HG02610 (cell line): Measurements from ENCODE around the gene ITGAX.

Experiments used
- ATAC-seq: cut with Tn5 transposase; IDR thresholded peaks from one replicate; pipeline ENCODE4 v1.9.1; 2021; ENCODE audit warnings: mild to moderate bottlenecking, moderate library complexity; ENCODE audit not compliant: unreplicated experiment

Gene ITGAX

GRCh38 chr16:31371619-31372484, 16.9 kb downstream of the ITGAX start:
- ATAC-seq, result no peak

DNA sequence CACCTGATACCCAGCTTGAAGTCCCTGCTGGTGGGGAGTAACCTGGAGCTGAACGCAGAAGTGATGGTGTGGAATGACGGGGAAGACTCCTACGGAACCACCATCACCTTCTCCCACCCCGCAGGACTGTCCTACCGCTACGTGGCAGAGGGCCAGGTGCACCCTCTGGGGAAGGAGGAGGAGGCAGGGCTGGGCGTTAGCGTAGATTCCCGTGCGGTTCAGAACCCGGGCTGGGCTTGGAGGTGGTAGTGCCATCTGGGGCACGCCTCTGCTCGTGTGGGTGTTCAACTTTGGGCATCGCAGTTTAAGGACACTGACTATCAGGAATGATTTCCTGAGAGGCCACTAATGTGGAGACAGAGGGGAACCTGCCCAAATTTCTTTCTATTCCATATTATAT, 18.3 kb downstream of the ITGAX start:
- ATAC-seq, result no peak

DNA sequence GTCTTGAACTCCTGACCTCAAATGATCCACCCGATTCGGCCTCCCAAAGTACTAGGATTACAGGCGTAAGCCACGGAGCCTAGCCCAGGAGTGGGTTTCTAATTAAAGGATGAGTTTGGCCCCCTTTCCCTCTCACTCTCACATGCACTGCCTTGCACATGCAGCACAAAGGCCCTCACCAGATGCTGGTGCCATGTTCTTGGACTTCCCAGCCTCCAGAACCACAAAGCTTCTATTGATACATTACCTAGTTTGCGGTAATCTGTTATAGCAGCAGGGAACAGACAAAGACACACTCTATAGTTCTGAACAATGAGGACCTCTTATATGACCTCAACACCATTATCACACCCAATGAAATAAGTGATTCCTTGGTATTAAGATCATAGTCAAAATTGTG, 20.3 kb downstream of the ITGAX start:
- ATAC-seq, result no peak

- ATAC-seq, result no peak
Measured at GRCh38 chr16:31376705-31377104, 21.7 kb downstream of the ITGAX start.

DNA sequence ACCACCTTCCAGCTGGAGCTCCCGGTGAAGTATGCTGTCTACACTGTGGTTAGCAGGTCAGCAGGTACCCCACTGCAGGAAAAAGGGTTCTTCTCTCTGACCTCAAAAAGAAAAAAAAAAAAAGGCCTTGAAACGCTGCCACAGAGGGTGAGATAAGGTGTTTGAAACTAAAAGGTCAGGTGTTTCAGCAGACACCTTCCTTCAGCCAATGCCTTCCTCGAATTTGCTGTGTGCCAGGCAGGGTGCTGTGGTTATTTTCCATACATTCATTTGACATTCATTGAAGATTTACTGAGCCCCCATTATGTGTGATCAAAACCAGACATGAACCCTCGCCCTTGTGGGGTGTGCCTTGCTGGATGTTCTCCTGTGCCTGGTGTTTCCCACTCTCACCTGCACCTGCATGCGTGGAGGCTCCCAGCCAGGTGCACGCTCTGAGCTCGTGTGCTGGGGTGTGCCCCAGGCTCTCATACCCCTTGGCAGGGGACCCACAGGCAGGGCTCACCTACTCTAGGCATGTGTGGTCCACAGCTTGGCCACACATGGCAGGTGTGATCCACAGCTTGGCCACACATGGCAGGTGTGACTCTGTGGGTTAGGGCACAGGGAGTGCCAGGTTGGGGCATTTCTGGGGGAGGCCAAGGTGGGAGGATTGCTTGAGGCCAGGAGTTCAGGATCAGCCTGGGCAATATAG, 22.4 kb downstream of the ITGAX start:
- no peak for ATAC-seq

GRCh38 chr16:31380201-31380600, 25.2 kb downstream of the ITGAX start:
- ATAC-seq, result no peak

DNA sequence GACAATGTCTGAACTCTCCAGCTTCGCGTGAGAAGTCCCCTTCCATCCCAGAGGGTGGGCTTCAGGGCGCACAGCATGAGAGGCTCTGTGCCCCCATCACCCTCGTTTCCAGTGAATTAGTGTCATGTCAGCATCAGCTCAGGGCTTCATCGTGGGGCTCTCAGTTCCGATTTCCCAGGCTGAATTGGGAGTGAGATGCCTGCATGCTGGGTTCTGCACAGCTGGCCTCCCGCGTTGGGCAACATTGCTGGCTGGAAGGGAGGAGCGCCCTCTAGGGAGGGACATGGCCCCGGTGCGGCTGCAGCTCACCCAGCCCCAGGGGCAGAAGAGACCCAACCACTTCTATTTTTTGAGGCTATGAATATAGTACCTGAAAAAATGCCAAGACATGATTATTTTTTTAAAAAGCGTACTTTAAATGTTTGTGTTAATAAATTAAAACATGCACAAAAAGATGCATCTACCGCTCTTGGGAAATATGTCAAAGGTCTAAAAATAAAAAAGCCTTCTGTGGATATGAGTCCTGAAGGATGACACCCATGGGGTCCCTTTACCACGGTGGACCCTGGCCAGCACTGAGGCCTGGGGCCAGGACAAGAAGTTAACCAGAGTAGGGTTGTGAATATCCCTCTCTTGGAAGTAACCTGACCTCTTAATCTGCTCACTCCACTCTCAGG, 27.6 kb downstream of the ITGAX start:
- ATAC-seq, result no peak

GRCh38 chr16:31385680-31386079, 30.7 kb downstream of the ITGAX start:
- no peak for ATAC-seq

DNA sequence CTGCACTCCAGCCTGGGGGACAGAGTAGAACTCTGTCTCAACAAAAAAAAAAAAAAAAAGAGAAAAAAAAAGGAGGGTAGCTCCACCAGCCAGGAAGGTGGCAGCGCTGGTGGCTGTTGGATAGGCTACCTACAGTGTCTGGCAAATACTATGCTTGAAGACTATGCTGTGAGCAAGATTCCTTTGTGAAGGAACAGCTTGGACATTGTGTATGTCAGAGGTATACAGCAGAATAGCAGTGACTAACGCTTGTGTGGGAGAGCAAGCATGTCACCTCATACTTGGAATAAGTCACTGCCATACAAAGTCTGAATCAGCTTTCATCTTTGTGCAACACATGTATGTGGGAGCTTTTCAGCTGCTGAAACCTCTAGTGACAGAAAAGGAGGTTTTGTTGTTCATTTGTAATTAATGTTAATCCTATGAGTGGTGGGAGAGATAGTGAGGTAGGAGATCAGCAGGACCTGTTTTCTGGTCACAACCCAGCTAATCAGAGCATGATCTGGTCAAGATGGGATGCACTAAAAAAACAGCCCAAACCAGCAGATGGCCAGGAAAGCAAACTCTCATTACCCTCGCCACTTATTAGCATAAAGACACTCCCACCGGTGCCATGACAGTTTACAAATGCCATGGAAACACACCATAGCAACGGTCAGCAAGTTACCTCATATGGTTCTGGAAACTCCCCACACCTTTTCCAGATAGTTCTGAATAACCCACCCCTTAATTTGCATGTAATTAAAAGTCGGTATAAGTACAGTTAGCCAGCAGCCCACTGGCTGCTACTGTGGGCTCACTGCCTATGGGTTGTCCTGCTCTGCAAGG, 31.4 kb downstream of the ITGAX start:
- ATAC-seq, result no peak

DNA sequence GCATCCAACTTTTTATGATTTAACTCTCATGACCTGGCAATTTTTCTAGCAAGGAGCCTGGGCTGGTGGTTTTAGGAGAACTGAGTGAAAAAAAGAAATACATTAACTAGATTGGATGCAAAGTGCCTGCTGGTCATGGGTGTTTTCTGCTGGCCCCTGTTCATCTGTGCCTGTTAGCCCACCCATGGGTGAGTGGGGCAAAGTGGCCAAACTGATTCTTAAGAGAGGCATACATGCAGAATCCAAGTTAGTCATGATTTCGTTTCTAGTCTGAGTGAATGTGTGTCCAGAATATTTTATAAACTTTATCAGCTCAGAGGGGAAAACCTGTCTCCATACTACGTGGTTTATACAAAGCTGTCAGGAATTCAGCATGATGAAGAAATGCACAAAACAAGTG, 33.6 kb downstream of the ITGAX start:
- ATAC-seq, result no peak

DNA sequence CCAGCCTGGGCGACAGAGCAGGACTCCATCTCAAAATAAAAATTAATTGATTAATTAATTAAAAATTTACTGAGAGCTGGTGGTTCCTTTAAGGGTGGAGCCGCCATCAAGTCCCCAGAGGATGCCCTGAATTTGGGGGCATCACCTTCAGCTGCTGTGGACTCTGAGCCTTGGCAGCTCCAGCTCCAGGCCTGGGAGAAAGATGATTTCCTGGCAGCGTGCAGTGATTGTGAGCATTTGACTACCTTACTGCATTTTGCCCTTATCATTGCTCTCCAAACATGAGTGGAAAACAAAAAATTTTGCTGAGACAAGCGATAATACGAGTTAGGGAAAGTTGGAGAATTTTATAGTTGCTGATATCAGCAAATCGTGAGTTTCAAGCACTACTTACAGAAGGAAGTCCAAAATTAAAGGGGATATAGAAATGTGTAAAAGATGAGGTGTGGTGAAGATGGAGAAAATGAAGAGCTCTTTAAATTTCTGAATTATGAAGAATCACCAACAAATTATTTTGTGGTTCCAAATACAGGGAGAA, 35.6 kb downstream of the ITGAX start:
- no peak for ATAC-seq

DNA sequence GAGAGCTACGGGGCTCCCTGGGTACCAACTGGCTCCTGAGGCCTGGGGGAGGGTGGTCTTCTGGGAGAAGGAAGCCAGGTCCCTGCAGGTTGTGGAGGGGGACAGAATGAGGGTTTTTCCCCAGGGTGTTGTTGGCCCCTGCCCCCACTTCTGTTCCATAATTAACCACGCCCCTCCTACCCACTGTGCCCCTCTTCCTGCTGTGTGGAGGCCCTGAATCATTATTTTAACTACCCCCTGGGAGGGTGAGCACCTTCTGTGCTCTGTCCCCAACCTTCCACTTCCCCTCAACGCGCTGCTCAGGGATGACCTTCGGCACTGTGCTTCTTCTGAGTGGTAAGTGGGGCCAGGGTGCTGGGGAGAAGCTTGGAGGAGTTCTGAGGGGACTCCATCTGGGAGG, 38.1 kb downstream of the ITGAX start, which contains the start of gene ITGAD:
Gene ITGAD, plus strand, starts transcription at position 280 of the 400 bp plus-strand sequence. Its CDS starts 26 bp downstream, at position 306.
- ATAC-seq, result no peak

- ATAC-seq, result no peak
Measured at GRCh38 chr16:31395647-31396046, 40.7 kb downstream of the ITGAX start.

DNA sequence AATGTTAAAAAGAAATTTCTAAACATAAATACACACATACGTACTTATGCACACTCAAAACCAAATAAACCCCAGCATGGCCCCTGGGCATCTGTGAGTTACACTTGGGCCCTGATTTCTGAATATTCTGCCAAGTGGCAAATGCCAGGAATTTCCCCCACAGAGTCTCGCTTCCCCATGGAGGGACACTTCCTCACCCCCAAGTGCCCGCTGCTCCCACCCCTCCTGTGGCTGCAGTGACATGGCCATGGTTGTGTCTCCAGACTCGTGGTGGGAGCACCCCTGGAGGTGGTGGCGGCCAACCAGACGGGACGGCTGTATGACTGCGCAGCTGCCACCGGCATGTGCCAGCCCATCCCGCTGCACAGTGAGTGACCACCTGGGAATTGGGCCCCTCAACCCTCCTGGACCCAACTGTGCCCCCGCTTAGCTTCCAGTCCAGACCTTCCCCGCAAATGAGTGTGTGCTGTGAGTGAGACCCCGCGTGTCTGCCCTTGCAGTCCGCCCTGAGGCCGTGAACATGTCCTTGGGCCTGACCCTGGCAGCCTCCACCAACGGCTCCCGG, 42.2 kb downstream of the ITGAX start:
- ATAC-seq, result no peak

- ATAC-seq, result no peak
Measured at GRCh38 chr16:31397701-31398100, 42.7 kb downstream of the ITGAX start.

GRCh38 chr16:31400191-31400590, 45.2 kb downstream of the ITGAX start:
- ATAC-seq, result no peak

- no peak for ATAC-seq
Measured at GRCh38 chr16:31401436-31401835, 46.5 kb downstream of the ITGAX start.

DNA sequence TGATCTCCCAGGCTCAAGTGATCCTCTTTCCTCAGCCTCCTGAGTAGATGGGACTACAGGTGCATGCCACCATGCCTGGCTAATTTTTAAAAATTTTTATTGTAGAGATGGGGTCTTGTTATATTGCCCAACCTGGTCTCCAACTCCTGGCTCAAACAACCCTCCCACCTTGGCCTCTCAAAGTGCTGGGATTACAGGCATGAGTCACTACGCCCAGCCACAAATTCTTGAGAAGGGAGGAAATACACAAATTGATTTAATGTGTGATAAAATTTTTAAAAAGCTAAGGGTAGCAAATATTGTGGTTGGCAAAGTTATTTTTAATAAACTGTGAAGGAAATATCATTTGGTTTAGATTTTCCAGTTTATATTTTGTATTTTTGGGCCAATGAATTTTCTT, 47.7 kb downstream of the ITGAX start:
- ATAC-seq, result no peak

DNA sequence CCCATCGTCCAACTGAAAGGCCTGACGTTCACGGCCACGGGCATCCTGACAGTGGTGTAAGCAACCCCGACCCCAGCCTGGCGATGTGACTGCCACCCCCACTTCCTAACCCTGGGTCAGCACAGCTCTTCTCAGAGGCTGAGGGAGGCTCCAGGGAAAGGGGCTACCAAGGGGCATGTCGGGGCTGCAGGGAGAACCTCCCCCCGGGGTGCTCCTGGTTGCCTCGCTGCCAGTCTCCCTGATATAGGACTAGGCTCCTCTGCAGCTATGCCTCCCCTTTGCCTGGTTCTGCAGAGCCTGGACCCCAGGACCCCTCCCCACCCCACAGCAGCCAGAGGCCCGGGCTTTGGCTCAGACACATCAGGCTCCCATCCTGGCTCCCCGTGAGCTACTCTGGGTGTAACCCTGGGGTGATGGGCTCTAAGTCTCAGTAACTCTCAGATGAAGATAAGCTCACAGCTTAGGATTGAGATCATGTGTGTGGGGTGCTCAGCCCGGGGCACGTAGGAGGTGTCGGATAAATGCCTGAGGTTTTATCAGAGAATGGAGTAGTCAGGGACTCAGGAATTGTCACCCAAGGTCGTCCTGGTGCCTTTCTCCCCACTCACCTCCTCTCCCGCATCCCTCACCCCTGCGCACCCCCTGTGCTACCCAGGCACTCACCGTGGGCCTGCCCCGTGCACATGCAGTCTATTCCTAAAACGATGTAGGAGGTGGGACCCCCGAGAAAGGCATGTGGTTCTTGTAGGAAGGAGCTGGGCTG, 48.8 kb downstream of the ITGAX start:
- no peak for ATAC-seq
